GM06990 (cell line): ENCODE measurements around the gene CTXN3.

Experiments
- DNase-seq: peaks from one replicate; pipeline ENCODE4 v3.0.0-alpha.2; 2011; ENCODE audit not compliant: insufficient read length; ENCODE audit errors: extremely low read depth
- H3K27me3 ChIP-seq: replicated peaks from 2 replicates; pipeline ENCODE4 v1.6.0; 2011; ENCODE audit warnings: low read length; ENCODE audit not compliant: control insufficient read depth, insufficient read depth
- H3K36me3 ChIP-seq: 2 replicates; pipeline ENCODE4 v1.5.1; 2011; ENCODE audit warnings: low read length; ENCODE audit not compliant: control insufficient read depth, insufficient read depth
- H3K4me3 ChIP-seq: replicated peaks from 2 replicates; pipeline ENCODE4 v1.5.1; 2011; ENCODE audit warnings: low read depth, mild to moderate bottlenecking, control low read depth, low read length
- CTCF ChIP-seq: IDR thresholded peaks from 2 replicates; pipeline ENCODE4 v1.5.1; 2011; ENCODE audit warnings: low read length, control low read depth, mild to moderate bottlenecking, inconsistent platforms; ENCODE audit not compliant: insufficient read depth, poor library complexity, severe bottlenecking

The CTXN3 gene

GRCh38 chr5:127615916-127616315 is 33.0 kb upstream of the CTXN3 start:
- TF ChIP-seq CTCF: no peak
- DNase-seq: no peak

DNA sequence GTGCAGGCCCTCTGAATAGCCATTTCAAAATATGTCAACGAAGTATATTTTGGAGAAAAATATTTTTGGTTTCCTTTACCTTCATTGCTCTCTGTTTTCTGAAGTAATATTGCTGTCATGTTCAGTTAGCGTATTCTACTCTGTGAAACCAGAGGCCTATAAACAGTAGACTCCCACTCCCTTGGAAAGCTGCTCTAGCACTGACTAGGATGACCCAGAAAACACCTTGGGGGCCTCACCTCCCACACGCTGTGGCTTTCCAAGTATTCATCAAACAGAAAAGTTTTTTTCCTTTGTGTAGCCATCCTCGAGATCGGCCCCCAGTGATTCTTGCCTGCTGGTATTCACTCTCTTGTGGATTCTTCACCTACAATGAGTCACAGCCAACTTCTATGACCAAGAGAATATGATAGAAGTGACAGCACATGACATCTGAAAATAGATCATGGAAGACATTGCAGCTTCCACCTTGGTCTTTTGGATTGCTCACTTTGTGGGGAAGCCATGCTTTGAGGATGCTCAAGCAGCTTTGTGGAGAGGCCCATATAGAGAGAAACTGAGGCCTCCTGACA is 28.9 kb upstream of the CTXN3 start:
- no peak for DNase-seq
- no peak for TF ChIP-seq CTCF
- Histone ChIP-seq H3K27me3 (no peaks in the 10 kb centered on the region), H3K4me3 (no peak overlapping the region), H3K36me3 (no peaks in the 10 kb centered on the region)

More at GRCh38 chr5:127615916-127616315, 33.0 kb upstream of the CTXN3 start:
- no peak overlapping the region for H3K4me3 ChIP-seq
- H3K36me3 ChIP-seq: no peaks in the 10 kb centered on the region
- no peaks in the 10 kb centered on the region for H3K27me3 ChIP-seq

DNA sequence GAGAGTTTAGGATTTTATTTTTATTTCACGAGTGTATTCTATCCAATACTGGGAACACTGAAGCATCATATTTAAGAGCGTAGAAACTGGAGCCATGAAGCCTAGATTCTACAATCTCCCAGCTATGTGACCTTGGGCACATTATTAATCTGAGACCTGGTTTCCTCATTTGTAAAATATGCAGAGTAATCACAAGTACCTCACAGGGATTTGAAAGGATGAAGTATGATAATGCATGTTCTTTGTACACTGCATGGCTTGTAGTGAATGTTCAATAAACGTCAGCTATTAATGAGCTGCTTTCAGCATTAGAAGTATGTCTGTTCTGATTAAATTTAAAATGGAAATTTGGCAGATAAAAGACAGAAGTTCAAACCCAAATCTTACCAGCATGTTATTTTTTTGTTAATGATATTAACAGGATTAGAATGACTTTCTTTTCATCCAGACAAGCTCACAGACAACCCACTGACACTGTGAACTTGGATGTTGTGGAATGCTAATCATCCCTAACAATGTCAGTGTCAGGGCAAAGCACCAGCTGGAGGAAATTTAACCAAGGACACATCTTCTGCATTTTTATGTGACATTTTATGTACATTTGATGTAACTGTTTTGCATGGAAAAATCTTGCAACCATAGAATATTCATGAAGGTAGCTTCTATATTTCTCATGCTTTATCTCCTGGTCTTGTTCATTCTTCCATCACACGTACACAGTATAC is 27.1 kb upstream of the CTXN3 start:
- Histone ChIP-seq H3K4me3 (no peak overlapping the region), H3K27me3 (no peaks in the 10 kb centered on the region), H3K36me3 (no peaks in the 10 kb centered on the region)
- no peak for DNase-seq
- TF ChIP-seq CTCF: no peak

GRCh38 chr5:127634007-127634406 is 14.9 kb upstream of the CTXN3 start:
- TF ChIP-seq CTCF: no peak
- Histone ChIP-seq H3K4me3 (no peak overlapping the region), H3K27me3 (no peaks in the 10 kb centered on the region), H3K36me3 (no peaks in the 10 kb centered on the region)
- DNase-seq: no peak

DNA sequence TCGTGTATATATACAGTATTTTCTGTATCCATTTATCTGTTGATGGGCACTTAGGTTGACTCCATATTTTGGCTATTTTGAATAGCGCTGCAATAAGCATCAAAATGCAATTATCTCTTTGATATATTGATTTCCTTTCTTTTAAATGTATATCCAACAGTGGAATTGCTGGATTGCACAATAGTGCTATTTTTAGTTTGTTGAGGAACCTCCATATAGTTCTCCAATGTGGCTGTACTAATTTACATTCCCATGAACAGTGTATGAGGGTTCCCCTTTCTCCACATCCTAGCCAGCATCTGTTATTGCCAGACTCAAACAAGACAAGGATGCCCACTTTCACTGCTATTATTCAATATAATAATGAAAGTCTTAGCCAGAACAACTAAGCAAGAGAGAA is 9.1 kb upstream of the CTXN3 start:
- no peak for TF ChIP-seq CTCF
- no peak for DNase-seq

More for the DNA sequence above, 9.1 kb upstream of the CTXN3 start:
- no peaks in the 10 kb centered on the region for H3K27me3 ChIP-seq
- H3K36me3 ChIP-seq: no peaks in the 10 kb centered on the region
- no peak overlapping the region for H3K4me3 ChIP-seq
